GM12875 (cell line): ENCODE results near the gene ARHGAP45.

Source experiments
- H3K4me3 ChIP-seq: one replicate; pipeline ENCODE4 v1.5.1; 2011; ENCODE audit warnings: low read depth, low read length, control low read depth
- CTCF ChIP-seq: IDR thresholded peaks from 2 replicates; pipeline ENCODE4 v1.5.1; 2011; ENCODE audit warnings: low read depth, mild to moderate bottlenecking, control low read depth, inconsistent platforms, low read length, moderate library complexity, borderline replicate concordance; ENCODE audit not compliant: insufficient read depth

Gene ARHGAP45

DNA sequence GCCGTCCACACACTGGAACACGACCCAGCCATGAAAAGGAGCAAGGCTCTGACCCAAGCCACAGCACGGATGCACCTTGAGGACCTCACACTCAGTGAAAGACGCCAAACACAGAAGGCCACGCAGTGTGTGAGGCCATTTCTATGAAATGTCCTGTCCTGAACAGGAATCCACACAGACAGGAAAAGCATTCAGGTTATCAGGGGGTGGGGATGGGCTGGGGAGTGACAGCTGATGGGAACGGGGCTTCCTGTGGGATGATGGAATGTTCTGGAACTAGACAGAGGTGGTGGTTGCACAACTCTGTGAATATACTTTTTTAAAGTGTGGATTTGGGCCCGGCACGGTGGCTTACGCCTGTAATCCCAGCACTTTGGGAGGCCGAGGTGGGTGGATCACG is 67.5 kb downstream of the ARHGAP45 start:
- TF ChIP-seq CTCF: no peak
- H3K4me3 ChIP-seq: no peak overlapping the region

DNA sequence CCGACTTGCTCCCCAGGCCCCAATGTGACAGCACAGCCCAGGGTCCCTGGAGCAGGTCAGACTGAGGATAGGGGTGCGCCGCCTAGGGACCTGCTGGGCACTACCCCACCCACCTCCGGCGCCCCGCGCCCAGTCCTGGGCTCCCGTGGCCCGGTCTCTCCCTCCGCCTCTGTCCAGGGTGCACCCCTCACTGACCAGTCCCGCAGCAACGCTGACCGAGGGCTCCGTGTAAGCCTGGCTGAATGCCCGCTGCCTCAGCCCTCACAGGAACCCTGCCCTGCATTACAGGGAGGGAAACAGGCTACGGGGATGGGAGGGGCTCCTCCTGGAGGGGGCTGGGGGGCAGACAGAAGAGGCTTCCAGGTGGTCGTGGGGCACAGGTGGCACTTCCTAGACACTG is 68.5 kb downstream of the ARHGAP45 start:
- no peak overlapping the region for H3K4me3 ChIP-seq
- no peak for TF ChIP-seq CTCF

DNA sequence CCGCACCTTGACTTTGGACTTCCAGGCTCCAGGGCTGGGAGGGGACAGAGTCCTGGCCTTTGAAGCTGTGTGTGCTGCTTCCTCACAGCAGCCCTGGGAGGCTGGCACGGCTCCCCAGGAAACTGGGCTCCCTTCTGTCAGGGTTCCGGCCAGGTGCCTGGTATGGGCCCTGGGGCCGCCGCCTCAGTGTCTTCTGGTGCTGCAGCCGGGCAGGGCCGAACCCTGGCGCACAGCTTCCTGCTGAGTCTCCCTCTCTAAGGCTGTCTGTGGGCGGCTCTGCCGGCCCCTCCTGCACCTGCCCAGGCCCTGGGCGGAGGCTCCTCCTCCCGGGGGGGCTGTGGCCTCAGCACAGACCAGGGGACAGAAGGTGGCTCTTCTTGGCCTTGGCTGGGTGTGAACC is 69.2 kb downstream of the ARHGAP45 start:
- TF ChIP-seq CTCF: no peak
- H3K4me3 ChIP-seq: no peak overlapping the region
